B cell (primary cell): ENCODE measurements around the gene ADRB1. TPM values are rescaled to one million over a fixed set of nuclear protein-coding genes. Genes with fewer than 3 reads are reported as not detected.

Experiments
- ATAC-seq: fragments of 200-7000 bp; cut with Tn5 transposase; one replicate; pipeline ENCODE4 v1.10.0; 2021; ENCODE audit warnings: low read depth, mild to moderate bottlenecking, moderate number of reproducible peaks, moderate library complexity
- CTCF ChIA-PET: fragments of 350-600 bp; sonication (Branson Sonifier 250); formaldehyde crosslinking; loops from one replicate; lab custom pipeline; 2021; ENCODE audit warnings: antibody characterized with exemption, inconsistent platforms; lab: Charles Lee
- POLR2A ChIA-PET: fragments of 350-600 bp; sonication (Branson Sonifier 250); formaldehyde crosslinking; loops from one replicate; lab custom pipeline; 2021; ENCODE audit warnings: antibody characterized with exemption; lab: Charles Lee
- DNase-seq: peaks from one replicate; pipeline ENCODE4 v3.0.0; 2013
- H2AFZ ChIP-seq: 2 replicates; pipeline ENCODE4 v1.6.1; 2012; ENCODE audit warnings: mild to moderate bottlenecking, low read depth, low read length; ENCODE audit not compliant: insufficient read depth, poor library complexity, severe bottlenecking
- H3K27ac ChIP-seq, 2 donors: 1 replicate in 1 of 2; 2 replicates in 1 of 2; pipeline ENCODE4 v1.5.1; 2012 to 2013; ENCODE audit warnings: low read length in 2 of 2, mild to moderate bottlenecking in 2 of 2, moderate library complexity in 1 of 2
- H3K27me3 ChIP-seq, 4 experiments: fragments of 200-600 bp in 1 of 4; sonication (generic) in 1 of 4; replicated peaks in 1 of 4; 1 replicate in 2 of 4; 2 replicates in 2 of 4; pipeline versions ENCODE4 v1.6.1 to v1.7.0; 2013 to 2016; ENCODE audit warnings: low read length in 3 of 4, mild to moderate bottlenecking in 2 of 4, mixed read lengths in 1 of 4, moderate library complexity in 1 of 4; ENCODE audit not compliant: insufficient read depth in 4 of 4, control insufficient read depth in 3 of 4; ENCODE audit errors: control extremely low read depth in 1 of 4
- H3K36me3 ChIP-seq, 2 experiments: replicated peaks in 1 of 2; 1 replicate in 1 of 2; 2 replicates in 1 of 2; pipeline versions ENCODE4 v1.6.1 to v1.7.1; 2013; ENCODE audit warnings: low read length in 1 of 2; ENCODE audit not compliant: insufficient read depth in 2 of 2, control insufficient read depth in 1 of 2; ENCODE audit errors: control extremely low read depth in 1 of 2, extremely low read depth in 1 of 2
- H3K4me1 ChIP-seq, 2 donors: fragments of 200-600 bp in 1 of 2; sonication (generic) in 1 of 2; 1 replicate in 1 of 2; 2 replicates in 1 of 2; pipeline versions ENCODE4 v1.5.1 to v1.6.1; 2013 to 2017; ENCODE audit warnings: low read length in 2 of 2; ENCODE audit not compliant: control insufficient read depth in 2 of 2, insufficient read depth in 2 of 2
- H3K4me2 ChIP-seq: replicated peaks from 2 replicates; pipeline ENCODE3; 2012; ENCODE audit warnings: mild to moderate bottlenecking, low read depth, low read length; ENCODE audit not compliant: poor library complexity, severe bottlenecking
- H3K4me3 ChIP-seq, 5 experiments: fragments of 200-600 bp in 1 of 5; sonication (generic) in 1 of 5; 1 replicate in 3 of 5; 2 replicates in 2 of 5; pipeline versions ENCODE4 v1.5.1 to v1.7.0; 2011 to 2016; ENCODE audit warnings: low read length in 4 of 5, mild to moderate bottlenecking in 4 of 5, low read depth in 2 of 5, control low read depth in 1 of 5, moderate library complexity in 1 of 5; ENCODE audit not compliant: insufficient read depth in 1 of 5; ENCODE audit errors: control extremely low read depth in 1 of 5, extremely low read depth in 1 of 5
- H3K79me2 ChIP-seq: fragments of 200-600 bp; sonication (generic); one replicate; pipeline ENCODE4 v1.6.0; 2016; ENCODE audit warnings: low read length; ENCODE audit not compliant: control insufficient read depth, insufficient read depth
- H3K9ac ChIP-seq: fragments of 200-600 bp; sonication (generic); 2 replicates; pipeline ENCODE4 v1.6.1; 2017; ENCODE audit warnings: mild to moderate bottlenecking, low read length, moderate library complexity
- H3K9me3 ChIP-seq, 3 donors: one replicate each; pipeline versions ENCODE4 v1.6.1 to v1.7.1; 2013; ENCODE audit warnings: low read length in 2 of 3; ENCODE audit not compliant: control insufficient read depth in 2 of 3, insufficient read depth in 1 of 3; ENCODE audit errors: control extremely low read depth in 1 of 3
- H4K20me1 ChIP-seq: 2 replicates; pipeline ENCODE4 v1.6.0; 2012; ENCODE audit warnings: mild to moderate bottlenecking, low read length; ENCODE audit not compliant: insufficient read depth, control insufficient read depth, poor library complexity, severe bottlenecking
- H3K27ac Mint-ChIP-seq: one replicate; pipeline ENCODE4 v1.8.0; 2021; ENCODE audit warnings: mixed read lengths
- H3K27me3 Mint-ChIP-seq: one replicate; pipeline ENCODE4 v1.8.0; 2021; ENCODE audit warnings: mixed read lengths
- H3K4me1 Mint-ChIP-seq: one replicate; pipeline ENCODE4 v1.8.0; 2021; ENCODE audit warnings: mixed read lengths
- H3K4me3 Mint-ChIP-seq: one replicate; pipeline ENCODE4 v1.8.0; 2021; ENCODE audit warnings: mixed read lengths
- H3K9me3 Mint-ChIP-seq: one replicate; pipeline ENCODE4 v1.8.0; 2022; ENCODE audit warnings: mixed read lengths; ENCODE audit not compliant: insufficient read depth
- CTCF ChIP-seq: fragments of 200-600 bp; IDR thresholded peaks from one replicate; pipeline ENCODE4 v1.8.0; 2022; ENCODE audit warnings: antibody characterized with exemption, mild to moderate bottlenecking
- EZH2 ChIP-seq: IDR thresholded peaks from 2 replicates; pipeline ENCODE4 v1.6.1; 2012; ENCODE audit warnings: borderline replicate concordance, low read depth, mild to moderate bottlenecking, moderate library complexity, low read length; ENCODE audit not compliant: insufficient read depth, poor library complexity, severe bottlenecking
- WGBS: methylation state at CpG from one replicate; pipeline ENCODE4 v1.1.5; 2013; ENCODE audit warnings: missing lambda C conversion rate; ENCODE audit not compliant: insufficient coverage; 5-methylcytosine and 5-hydroxymethylcytosine counted together
- intact Hi-C: fragments of 100-400 bp; cut with micrococcal nuclease; formaldehyde crosslinking; loops from one replicate; pipeline ENCODE4 v1.10.0; 2022
- polyA plus RNA-seq: library from polyadenylated mRNA; depleted of rRNA; stranded (reverse); fragments of >200 nt; gene quantifications from 2 replicates; pipeline ENCODE4 v1.2.3, GENCODE V29; 2012
- total RNA-seq, 2 donors: library from RNA; stranded (reverse); fragments of 120-200 nt in 1 of 2; gene quantifications; 1 replicate in 1 of 2; 2 replicates in 1 of 2; pipeline versions ENCODE4 v1.2.3 to v1.2.4, GENCODE V29; 2013 to 2022

ADRB1 gene
- total and polyA plus RNA-seq, 2 donors (not counting 1 experiment from before 2014, with no cell fraction given), result 0.10 TPM; not detected in 1

GRCh38 chr10:114064151-114065048 is 20.7 kb downstream of the ADRB1 start:
- no peak overlapping the region for H3K4me2 ChIP-seq
- no peaks in the 10 kb centered on the region for H3K79me2 ChIP-seq
- Mint-ChIP-seq H3K27me3 (peaks cover 31% of the 10 kb centered on the region), H3K9me3 (no peaks in the 10 kb centered on the region), H3K4me1 (peaks cover 8% of the 10 kb centered on the region), H3K27ac (no peak overlapping the region), H3K4me3 (no peak overlapping the region)
- ATAC-seq (no peak), DNase-seq (no peak)
- CTCF ChIA-PET, result no interaction called here
- no peak overlapping the region for H3K9ac ChIP-seq
- H3K4me3 ChIP-seq, result no peak overlapping the region
- POLR2A ChIA-PET, result no interaction called here
- H3K27ac ChIP-seq, result no peak overlapping the region
- TF ChIP-seq CTCF, result no peak
- TF ChIP-seq EZH2, result no peak
- peaks cover 6% of the 10 kb centered on the region in 2 donors for H3K4me1 ChIP-seq
- H3K27me3 ChIP-seq, result peaks cover 0 to 4% (median 1%) of the 10 kb centered on the region in 4 experiments
- 90% methylated on average over 4 of the region's 6 CpGs for WGBS
- no peak overlapping the region for H2AFZ ChIP-seq
- intact Hi-C loops, result no loop called here
- H3K36me3 ChIP-seq, result no peaks in the 10 kb centered on the region
- no peaks in the 10 kb centered on the region for H4K20me1 ChIP-seq
- H3K9me3 ChIP-seq, result peaks cover 0 to 5% (median 0%) of the 10 kb centered on the region in 3 donors

- Histone ChIP-seq H3K79me2 (no peaks in the 10 kb centered on the region), H3K27ac (no peak overlapping the region), H3K4me1 (peaks cover 6 to 9% of the 10 kb centered on the region in 2 donors), H3K4me2 (no peak overlapping the region), H3K9me3 (peaks cover 0 to under 1% (median 0%) of the 10 kb centered on the region in 3 donors), H3K36me3 (no peaks in the 10 kb centered on the region), H4K20me1 (no peaks in the 10 kb centered on the region), H3K27me3 (peaks cover 0 to 3% (median 0%) of the 10 kb centered on the region in 4 experiments), H2AFZ (no peak overlapping the region), H3K4me3 (no peak overlapping the region), H3K9ac (no peak overlapping the region)
- peaks cover 9% of the 10 kb centered on the region for H3K4me1 Mint-ChIP-seq
- TF ChIP-seq EZH2, result no peak
- no peak for TF ChIP-seq CTCF
- intact Hi-C loops, result no loop called here
- DNase-seq (no peak), ATAC-seq (no peak)
- no peak overlapping the region for H3K4me3 Mint-ChIP-seq
- no peaks in the 10 kb centered on the region for H3K9me3 Mint-ChIP-seq
- ChIA-PET CTCF (no interaction called here), POLR2A (no interaction called here)
- 100% methylated on average over 1 of the region's 3 CpGs for WGBS
- peaks cover 31% of the 10 kb centered on the region for H3K27me3 Mint-ChIP-seq
- no peak overlapping the region for H3K27ac Mint-ChIP-seq
Measured at GRCh38 chr10:114065049-114065435, 21.4 kb downstream of the ADRB1 start.
